ENCODE data around the gene PLN.

The PLN gene

DNA sequence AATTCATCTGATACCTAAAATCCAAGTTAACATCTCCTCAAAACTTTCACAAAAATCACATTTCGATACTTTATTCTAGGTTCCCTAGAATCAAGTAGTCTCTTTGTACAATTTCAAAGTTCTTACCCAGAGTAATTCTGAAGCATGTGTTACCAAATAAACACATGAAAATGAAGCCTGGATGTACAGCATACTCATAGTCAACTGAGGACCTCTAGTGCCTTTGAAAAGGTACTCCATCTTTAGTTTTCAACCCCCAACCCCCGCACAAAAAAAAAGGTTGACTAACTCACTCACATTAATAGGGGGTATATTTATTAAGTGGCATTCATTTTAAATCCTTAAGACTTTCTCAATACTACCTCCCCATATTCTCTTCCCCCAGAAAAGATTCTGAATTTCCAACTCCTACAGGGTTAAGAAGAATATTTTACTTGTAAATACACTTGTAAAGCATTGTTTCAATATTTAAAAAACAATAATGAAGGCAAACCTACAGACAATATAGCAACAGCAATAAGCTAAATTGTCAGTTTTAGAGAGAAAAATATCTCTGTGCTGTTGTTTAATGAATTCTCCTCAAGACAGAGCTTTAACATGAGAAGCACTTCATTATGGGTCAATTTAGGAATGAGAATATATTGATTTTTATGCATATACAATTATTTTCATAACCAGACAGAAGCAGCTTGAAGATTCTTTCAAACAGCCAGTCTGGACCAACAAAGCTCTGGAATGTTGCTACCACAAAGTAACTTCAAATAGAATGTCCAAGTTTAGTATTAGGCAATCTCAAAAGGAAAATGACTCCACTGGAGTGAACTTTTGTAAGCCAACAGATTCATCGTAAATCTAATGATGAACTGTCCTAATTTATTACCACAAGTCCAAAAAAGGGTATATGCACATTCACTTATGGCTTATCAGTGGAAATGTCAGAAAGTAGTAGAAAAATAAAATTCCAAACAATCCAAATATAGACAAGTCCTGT, 3.3 kb downstream of the PLN start:
- TF ChIP-seq POLR2A (IDR thresholded peaks at IDR 0.05; ENCODE audit: low read length), result no peak
- peak; percentile 53 to 60 for DNase-seq

DNA sequence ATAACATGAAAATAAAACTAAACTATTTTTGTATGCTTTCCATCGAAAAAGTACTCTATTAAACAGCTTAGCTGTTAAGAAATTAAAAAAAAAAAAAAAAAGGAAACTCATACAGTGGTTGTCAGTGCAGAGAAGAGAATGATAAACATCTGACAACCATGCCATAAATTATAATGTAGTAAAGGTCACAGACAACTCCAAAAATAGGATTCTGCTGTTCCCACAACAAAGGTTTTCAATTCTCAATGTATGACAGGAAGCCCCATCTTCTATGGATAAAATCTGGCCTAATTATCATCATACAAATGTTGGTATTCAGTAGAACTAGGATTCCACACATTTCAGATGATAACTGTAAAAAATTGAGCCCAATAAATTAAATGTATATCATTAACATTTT, 5.0 kb downstream of the PLN start:
- DNase-seq, result no peak
- no peak for TF ChIP-seq POLR2A (IDR thresholded peaks at IDR 0.05; ENCODE audit: low read length)
- no peak for TF ChIP-seq GATA1 (IDR thresholded peaks at IDR 0.05; ENCODE audit: low read depth, low read length)

DNA sequence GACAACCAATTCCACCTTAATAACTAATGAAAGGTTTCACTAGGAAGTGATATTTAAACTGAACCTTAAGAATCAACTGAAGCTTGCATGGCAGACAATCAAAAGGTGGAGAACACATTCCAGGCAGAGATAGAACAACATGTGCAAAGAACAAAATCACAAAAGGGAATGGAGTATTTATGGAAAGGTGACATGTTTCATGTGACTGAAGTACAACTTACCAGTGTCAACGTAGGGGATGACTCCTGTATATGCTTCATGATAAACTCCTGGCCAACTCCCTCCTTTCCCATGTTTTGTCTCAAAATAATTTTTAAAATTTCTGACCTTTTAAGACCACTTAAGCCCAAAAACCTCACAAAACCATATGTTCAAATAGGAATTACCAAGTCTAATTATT, 6.6 kb downstream of the PLN start:
- no peak for TF ChIP-seq GATA1 (IDR thresholded peaks at IDR 0.05; ENCODE audit: low read depth, low read length)
- TF ChIP-seq POLR2A (IDR thresholded peaks at IDR 0.05; ENCODE audit: low read length), result no peak
- DNase-seq, result no peak

DNA sequence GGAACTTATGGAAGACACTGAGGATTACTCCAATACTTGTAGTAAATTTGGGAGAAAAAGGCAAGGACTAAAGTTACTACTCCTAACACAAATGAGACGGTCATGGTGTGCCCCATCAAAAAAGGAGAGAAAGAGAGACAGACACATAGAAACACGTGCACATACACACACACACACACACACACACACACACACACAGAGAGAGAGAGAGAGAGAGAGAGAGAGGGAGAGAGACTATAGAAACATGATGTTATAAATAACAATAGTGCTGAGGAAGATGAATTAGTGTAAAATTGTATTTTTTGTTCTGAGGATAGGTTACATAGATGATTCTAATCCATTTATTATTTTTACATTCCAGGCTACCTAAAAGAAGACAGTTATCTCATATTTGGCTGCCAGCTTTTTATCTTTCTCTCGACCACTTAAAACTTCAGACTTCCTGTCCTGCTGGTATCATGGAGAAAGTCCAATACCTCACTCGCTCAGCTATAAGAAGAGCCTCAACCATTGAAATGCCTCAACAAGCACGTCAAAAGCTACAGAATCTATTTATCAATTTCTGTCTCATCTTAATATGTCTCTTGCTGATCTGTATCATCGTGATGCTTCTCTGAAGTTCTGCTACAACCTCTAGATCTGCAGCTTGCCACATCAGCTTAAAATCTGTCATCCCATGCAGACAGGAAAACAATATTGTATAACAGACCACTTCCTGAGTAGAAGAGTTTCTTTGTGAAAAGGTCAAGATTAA, 10.5 kb downstream of the PLN start:
- no peak for DNase-seq
- TF ChIP-seq POLR2A (IDR thresholded peaks at IDR 0.05; ENCODE audit: low read length) (no peak), GATA1 (IDR thresholded peaks at IDR 0.05; ENCODE audit: low read depth, low read length) (no peak)

DNA sequence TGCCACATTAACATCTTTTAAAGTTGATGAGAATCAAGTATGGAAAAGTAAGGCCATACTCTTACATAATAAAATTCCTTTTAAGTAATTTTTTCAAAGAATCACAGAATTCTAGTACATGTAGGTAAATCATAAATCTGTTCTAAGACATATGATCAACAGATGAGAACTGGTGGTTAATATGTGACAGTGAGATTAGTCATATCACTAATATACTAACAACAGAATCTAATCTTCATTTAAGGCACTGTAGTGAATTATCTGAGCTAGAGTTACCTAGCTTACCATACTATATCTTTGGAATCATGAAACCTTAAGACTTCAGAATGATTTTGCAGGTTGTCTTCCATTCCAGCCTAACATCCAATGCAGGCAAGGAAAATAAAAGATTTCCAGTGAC, 11.6 kb downstream of the PLN start:
- DNase-seq, result no peak
- TF ChIP-seq POLR2A (IDR thresholded peaks at IDR 0.05; ENCODE audit: low read length), result no peak
- TF ChIP-seq GATA1 (IDR thresholded peaks at IDR 0.05; ENCODE audit: low read depth, low read length), result no peak

GRCh38 chr6:118562248-118562647, 14.2 kb downstream of the PLN start:
- TF ChIP-seq POLR2A (IDR thresholded peaks at IDR 0.05; ENCODE audit: low read length) (no peak), GATA1 (IDR thresholded peaks at IDR 0.05; ENCODE audit: low read depth, low read length) (no peak)
- DNase-seq, result no peak

GRCh38 chr6:118562959-118563358, 14.9 kb downstream of the PLN start:
- TF ChIP-seq POLR2A (IDR thresholded peaks at IDR 0.05; ENCODE audit: low read length) (no peak), GATA1 (IDR thresholded peaks at IDR 0.05; ENCODE audit: low read depth, low read length) (no peak)
- DNase-seq, result no peak

DNA sequence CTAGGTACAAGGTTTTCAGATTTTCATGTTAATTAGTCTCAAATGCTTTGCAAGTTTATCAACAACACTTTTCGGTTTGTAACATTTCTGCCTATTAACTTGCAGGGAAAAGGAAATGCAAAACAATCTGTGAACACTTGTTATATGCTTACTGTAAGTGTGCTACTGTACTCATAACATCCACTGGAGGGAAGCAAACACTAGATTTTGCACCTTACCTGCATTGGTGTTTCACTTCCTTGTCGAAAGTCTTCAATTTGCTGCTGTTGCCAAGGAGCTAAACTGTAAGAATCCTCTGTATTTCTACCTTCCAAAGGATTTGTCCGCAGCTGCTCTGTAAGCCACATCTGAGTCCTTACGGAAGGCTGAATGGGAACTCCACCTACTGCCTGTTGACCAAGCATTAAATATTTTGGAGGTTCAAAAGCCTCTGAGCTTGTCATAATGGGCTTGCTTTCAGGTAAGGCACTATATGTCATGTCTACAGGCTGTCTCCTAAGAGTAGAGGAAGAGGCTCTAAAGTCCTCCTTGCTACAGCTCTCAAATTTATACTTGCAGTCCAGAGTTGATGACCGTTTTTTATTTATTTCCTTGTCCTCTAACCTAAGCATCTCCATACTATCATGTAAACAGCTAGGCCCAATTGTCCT, 17.3 kb downstream of the PLN start:
- TF ChIP-seq GATA1 (IDR thresholded peaks at IDR 0.05; ENCODE audit: low read depth, low read length) (no peak), POLR2A (IDR thresholded peaks at IDR 0.05; ENCODE audit: low read length) (no peak)
- peak; percentile 38 to 39 for DNase-seq

GRCh38 chr6:118567974-118568373, 19.9 kb downstream of the PLN start:
- TF ChIP-seq GATA1 (IDR thresholded peaks at IDR 0.05; ENCODE audit: low read depth, low read length) (no peak), POLR2A (IDR thresholded peaks at IDR 0.05; ENCODE audit: low read length) (no peak)
- no peak for DNase-seq

DNA sequence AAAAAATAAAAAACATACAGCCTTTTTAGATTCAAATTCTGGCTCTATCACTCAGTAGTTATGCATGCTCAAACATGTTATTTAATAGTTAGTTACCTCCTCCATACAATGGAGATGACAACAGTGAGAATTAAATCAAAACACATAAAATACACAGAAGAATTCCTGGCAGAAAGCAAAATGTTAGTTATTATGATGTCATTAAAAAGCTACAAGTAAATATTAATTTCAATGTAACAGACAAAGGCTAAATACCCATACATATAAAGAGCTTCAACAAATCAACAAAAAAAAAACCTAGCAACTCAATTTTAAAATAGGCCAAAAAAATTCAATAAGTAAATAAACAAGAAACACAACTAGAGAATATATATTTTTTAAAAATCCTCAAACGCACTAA, 21.4 kb downstream of the PLN start:
- no peak for DNase-seq
- TF ChIP-seq POLR2A (IDR thresholded peaks at IDR 0.05; ENCODE audit: low read length), result no peak
- no peak for TF ChIP-seq GATA1 (IDR thresholded peaks at IDR 0.05; ENCODE audit: low read depth, low read length)

DNA sequence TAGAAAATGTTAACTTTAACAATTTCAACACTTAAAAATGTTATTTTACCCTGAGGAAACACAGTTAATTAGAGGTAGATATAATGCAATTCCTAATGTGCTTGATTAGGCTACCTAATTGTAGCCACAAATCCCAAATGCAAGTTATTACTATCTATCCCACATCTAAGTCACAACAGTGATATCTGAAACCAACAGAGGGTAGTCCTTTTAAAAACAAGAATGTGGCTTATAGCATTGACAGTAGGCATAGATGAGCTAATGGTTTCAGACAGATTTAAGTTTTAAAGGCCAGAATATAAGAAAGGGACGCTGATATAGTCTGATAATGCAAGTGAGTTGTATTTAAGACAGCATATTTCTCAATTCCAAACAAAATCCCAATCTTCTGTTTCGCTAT, 23.0 kb downstream of the PLN start:
- no peak for TF ChIP-seq GATA1 (IDR thresholded peaks at IDR 0.05; ENCODE audit: low read depth, low read length)
- no peak for DNase-seq

GRCh38 chr6:118574051-118574865, 26.2 kb downstream of the PLN start:
- no peak for TF ChIP-seq GATA1 (IDR thresholded peaks at IDR 0.05; ENCODE audit: low read depth, low read length)
- no peak for TF ChIP-seq POLR2A (IDR thresholded peaks at IDR 0.05; ENCODE audit: low read length)

DNA sequence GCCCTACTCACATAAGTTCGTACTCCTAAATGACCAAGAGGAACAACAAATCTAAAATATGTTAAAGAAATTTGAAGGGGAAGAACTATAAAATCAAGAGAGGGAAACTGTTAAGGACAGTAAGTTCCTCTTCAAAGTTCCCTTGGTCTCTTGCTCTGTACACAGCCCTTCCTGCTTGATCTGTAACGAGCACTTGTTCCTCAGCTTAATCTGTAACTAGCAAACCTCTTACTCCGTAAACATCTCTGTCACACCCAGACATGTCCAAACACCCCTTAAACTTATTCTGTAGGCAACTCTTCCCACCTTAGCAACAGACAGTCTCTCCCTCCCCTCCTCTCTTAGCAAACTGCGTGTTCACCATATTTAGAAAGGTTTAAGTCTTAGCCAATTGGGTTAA, 29.9 kb downstream of the PLN start:
- DNase-seq, result no peak
- TF ChIP-seq GATA1 (IDR thresholded peaks at IDR 0.05; ENCODE audit: low read depth, low read length), result no peak
- no peak for TF ChIP-seq POLR2A (IDR thresholded peaks at IDR 0.05; ENCODE audit: low read length)

More at GRCh38 chr6:118574051-118574865, 26.2 kb downstream of the PLN start:
- DNase-seq, result peak; percentile 31 to 41

All from erythroblast (primary cell).